HepG2 (cell line): ENCODE results near the gene LOX. TPM values are rescaled to one million over a fixed set of nuclear protein-coding genes. Genes with fewer than 3 reads are reported as not detected.
A peak's percentile ranks its signal among the peaks of the same experiment; 100 is the strongest.

Source experiments
- GABPB1 ChIP-seq: IDR thresholded peaks from 2 replicates; pipeline ENCODE4 v1.6.1; 2016; ENCODE audit warnings: mild to moderate bottlenecking, missing genetic modification reagents, moderate library complexity, missing compliant biosample characterization
- HNRNPL ChIP-seq: fragments of 200-400 bp; formaldehyde crosslinking; IDR thresholded peaks from 2 replicates; pipeline ENCODE4 v1.6.1; 2017; ENCODE audit warnings: mild to moderate bottlenecking, low read depth, low read length
- SNAPC4 ChIP-seq: sonication (generic); formaldehyde crosslinking; IDR thresholded peaks from 2 replicates; pipeline ENCODE4 v1.4.0; 2020; ENCODE audit warnings: mild to moderate bottlenecking, missing genetic modification reagents
- THAP8 ChIP-seq: sonication (generic); formaldehyde crosslinking; IDR thresholded peaks from 2 replicates; pipeline ENCODE4 v1.5.1; 2020; ENCODE audit warnings: missing genetic modification reagents, mild to moderate bottlenecking, borderline replicate concordance
- ZKSCAN1 ChIP-seq: fragments of 150-350 bp; IDR thresholded peaks from 2 replicates; pipeline ENCODE4 v1.6.1; 2014; ENCODE audit warnings: low read length
- ZNF276 ChIP-seq: sonication (generic); formaldehyde crosslinking; IDR thresholded peaks from 2 replicates; pipeline ENCODE4 v1.4.0; 2020; ENCODE audit warnings: mild to moderate bottlenecking, low read depth, missing genetic modification reagents
- ZNF337 ChIP-seq: sonication (generic); formaldehyde crosslinking; IDR thresholded peaks from 2 replicates; pipeline ENCODE4 v1.5.1; 2020; ENCODE audit warnings: missing genetic modification reagents, low read depth, mild to moderate bottlenecking, borderline replicate concordance
- ZNF598 ChIP-seq: sonication (generic); formaldehyde crosslinking; IDR thresholded peaks from 2 replicates; pipeline ENCODE4 v1.5.1; 2020; ENCODE audit warnings: mild to moderate bottlenecking, missing genetic modification reagents, borderline replicate concordance
- ZNF703 ChIP-seq: sonication (generic); formaldehyde crosslinking; IDR thresholded peaks from 2 replicates; pipeline ENCODE4 v1.5.1; 2020; ENCODE audit warnings: missing genetic modification reagents, mild to moderate bottlenecking, moderate library complexity, borderline replicate concordance
- ZNF720 ChIP-seq: sonication (generic); formaldehyde crosslinking; IDR thresholded peaks from 2 replicates; pipeline ENCODE4 v1.4.0; 2020; ENCODE audit warnings: missing genetic modification reagents
- ZNF749 ChIP-seq: sonication (generic); formaldehyde crosslinking; IDR thresholded peaks from 2 replicates; pipeline ENCODE4 v1.8.0; 2022; ENCODE audit warnings: mild to moderate bottlenecking, missing genetic modification reagents, moderate library complexity, borderline replicate concordance
- ZSCAN29 ChIP-seq: sonication (generic); formaldehyde crosslinking; conservative IDR thresholded peaks from 2 replicates; pipeline ENCODE4 v1.4.0; 2020; ENCODE audit warnings: mild to moderate bottlenecking, missing genetic modification reagents
- polyA plus RNA-seq, 8 experiments: library from polyadenylated mRNA; depleted of rRNA in 3 of 8; stranded (reverse) in 7 of 8; unstranded in 1 of 8; fragments of >200 nt; fragmentation: Illumina TruSeq in 4 of 8; extraction: Trizol in 4 of 8; gene quantifications; 2 replicates each; pipeline versions ENCODE4 v1.2.1 to v1.2.3, GENCODE V29; 2011 to 2016; ENCODE audit warnings: low read depth in 4 of 8, missing spikeins in 1 of 8, mixed read lengths in 1 of 8; ENCODE audit not compliant: insufficient read depth in 1 of 8
- total RNA-seq, 5 experiments: library from RNA; depleted of rRNA; stranded (reverse); fragments of >200 nt; fragmentation: Illumina TruSeq; extraction: Trizol; gene quantifications; 2 replicates each; pipeline ENCODE4 v1.2.3, GENCODE V29; 2016; ENCODE audit warnings: low read depth in 1 of 5
- TF ChIP-seq, protein P1 (sequence below): sonication (generic); formaldehyde crosslinking; IDR thresholded peaks from 2 replicates; pipeline ENCODE4 v1.8.0; 2022; ENCODE audit warnings: mild to moderate bottlenecking, missing genetic modification reagents; ENCODE audit not compliant: insufficient replicate concordance
- TF ChIP-seq, protein P2 (sequence below): sonication (generic); formaldehyde crosslinking; IDR thresholded peaks from 2 replicates; pipeline ENCODE4 v1.8.0; 2022; ENCODE audit warnings: low read depth, missing genetic modification reagents
- TF ChIP-seq, protein P3 (sequence below): IDR thresholded peaks from 2 replicates; pipeline ENCODE4 v1.6.1; 2016; ENCODE audit warnings: low read depth, borderline replicate concordance

The LOX gene
- total and polyA plus RNA-seq, 2 of the 13 experiments (the other 11 are each of a cell fraction or from before 2014, with no cell fraction given) = 0.73 to 173 TPM

- TF ChIP-seq, protein P1, sequence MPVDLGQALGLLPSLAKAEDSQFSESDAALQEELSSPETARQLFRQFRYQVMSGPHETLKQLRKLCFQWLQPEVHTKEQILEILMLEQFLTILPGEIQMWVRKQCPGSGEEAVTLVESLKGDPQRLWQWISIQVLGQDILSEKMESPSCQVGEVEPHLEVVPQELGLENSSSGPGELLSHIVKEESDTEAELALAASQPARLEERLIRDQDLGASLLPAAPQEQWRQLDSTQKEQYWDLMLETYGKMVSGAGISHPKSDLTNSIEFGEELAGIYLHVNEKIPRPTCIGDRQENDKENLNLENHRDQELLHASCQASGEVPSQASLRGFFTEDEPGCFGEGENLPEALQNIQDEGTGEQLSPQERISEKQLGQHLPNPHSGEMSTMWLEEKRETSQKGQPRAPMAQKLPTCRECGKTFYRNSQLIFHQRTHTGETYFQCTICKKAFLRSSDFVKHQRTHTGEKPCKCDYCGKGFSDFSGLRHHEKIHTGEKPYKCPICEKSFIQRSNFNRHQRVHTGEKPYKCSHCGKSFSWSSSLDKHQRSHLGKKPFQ (CRISPR knock-in tag) = no peak
- TF ChIP-seq ZNF337 (CRISPR knock-in tag) (no peak), ZNF720 (CRISPR knock-in tag) (no peak), GABPB1 (CRISPR knock-in tag) (no peak), ZKSCAN1 (no peak), HNRNPL (no peak), ZNF276 (no peak), THAP8 (no peak), ZNF598 (CRISPR knock-in tag) (no peak), SNAPC4 (no peak), ZNF749 (CRISPR knock-in tag) (0 out of 2 replicates have a peak, but pooled peaks have one; percentile 11), ZSCAN29 (no peak), ZNF703 (no peak)
- TF ChIP-seq, protein P2, sequence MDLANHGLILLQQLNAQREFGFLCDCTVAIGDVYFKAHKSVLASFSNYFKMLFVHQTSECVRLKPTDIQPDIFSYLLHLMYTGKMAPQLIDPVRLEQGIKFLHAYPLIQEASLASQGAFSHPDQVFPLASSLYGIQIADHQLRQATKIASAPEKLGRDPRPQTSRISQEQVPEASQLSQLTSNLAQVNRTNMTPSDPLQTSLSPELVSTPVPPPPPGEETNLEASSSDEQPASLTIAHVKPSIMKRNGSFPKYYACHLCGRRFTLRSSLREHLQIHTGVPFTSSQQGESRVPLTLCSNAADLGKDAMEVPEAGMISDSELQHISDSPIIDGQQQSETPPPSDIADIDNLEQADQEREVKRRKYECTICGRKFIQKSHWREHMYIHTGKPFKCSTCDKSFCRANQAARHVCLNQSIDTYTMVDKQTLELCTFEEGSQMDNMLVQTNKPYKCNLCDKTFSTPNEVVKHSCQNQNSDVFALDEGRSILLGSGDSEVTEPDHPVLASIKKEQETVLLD (CRISPR knock-in tag) = no peak
- TF ChIP-seq, protein P3, sequence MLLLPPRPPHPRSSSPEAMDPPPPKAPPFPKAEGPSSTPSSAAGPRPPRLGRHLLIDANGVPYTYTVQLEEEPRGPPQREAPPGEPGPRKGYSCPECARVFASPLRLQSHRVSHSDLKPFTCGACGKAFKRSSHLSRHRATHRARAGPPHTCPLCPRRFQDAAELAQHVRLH = no peak
These were observed at the start of gene LOX (continued) for GRCh38 chr5:122078116-122079110.
